HCT116 (cell line): ENCODE measurements around the gene FAM47A.

Experiments used
- CEBPB ChIP-seq: IDR thresholded peaks from 2 replicates; pipeline ENCODE4 v1.6.1; 2012; ENCODE audit warnings: low read depth
- CTCF ChIP-seq, 3 experiments: fragments of 200-600 bp in 1 of 3; sonication (generic) in 1 of 3; IDR thresholded peaks in 2 of 3; conservative IDR thresholded peaks in 1 of 3; 2 replicates each; pipeline ENCODE4 v1.5.1; 2012 to 2017; ENCODE audit warnings: low read depth in 2 of 3, low read length in 2 of 3, antibody characterized with exemption in 1 of 3, borderline replicate concordance in 1 of 3, control low read depth in 1 of 3, mild to moderate bottlenecking in 1 of 3, mixed read lengths in 1 of 3, mixed run types in 1 of 3, moderate library complexity in 1 of 3; ENCODE audit not compliant: insufficient read depth in 1 of 3
- EGR1 ChIP-seq: IDR thresholded peaks from 2 replicates; pipeline ENCODE4 v1.6.1; 2012; ENCODE audit warnings: low read depth
- EZH2 ChIP-seq: fragments of 200-600 bp; sonication (generic); IDR thresholded peaks from 2 replicates; pipeline ENCODE4 v1.6.1; 2017; ENCODE audit warnings: antibody characterized with exemption, mixed run types
- POLR2A ChIP-seq: IDR thresholded peaks from 2 replicates; pipeline ENCODE4 v1.7.0; 2011; ENCODE audit warnings: borderline replicate concordance; ENCODE audit not compliant: insufficient read depth, insufficient read length; ENCODE audit errors: extremely low read depth
- YY1 ChIP-seq: IDR thresholded peaks from 2 replicates; pipeline ENCODE4 v1.6.1; 2011; ENCODE audit warnings: low read length, low read depth, moderate library complexity, mild to moderate bottlenecking; ENCODE audit not compliant: insufficient replicate concordance; ENCODE audit errors: extremely low read depth

GRCh38 chrX:34144246-34144645 is 12.1 kb upstream of the FAM47A start:
- TF ChIP-seq CTCF (IDR thresholded peaks at IDR 0.05 in 2 of 3, conservative IDR thresholded peaks at IDR 0.05 in 1 of 3; ENCODE audit: borderline replicate concordance in 1 of 3, insufficient read depth in 1 of 3, low read depth in 2 of 3, low read length in 2 of 3) (no peak), CEBPB (no peak), EZH2 (no peak), EGR1 (no peak), YY1 (no peak), POLR2A (no peak)
